Left kidney (tissue), 2 donors: ENCODE results near the gene ULK3. TPM values are rescaled to one million over a fixed set of nuclear protein-coding genes. Genes with fewer than 3 reads are reported as not detected.
A peak's percentile ranks its signal among the peaks of the same experiment; 100 is the strongest.

Experiments used
- DNase-seq: peaks from one replicate; pipeline ENCODE4 v3.0.0-alpha.2; 2013
- polyA plus RNA-seq: library from polyadenylated mRNA; unstranded; fragments of 120-200 nt; gene quantifications from one replicate; pipeline ENCODE4 v1.2.1, GENCODE V29; 2013; ENCODE audit not compliant: insufficient read length

ULK3 gene
- polyA plus RNA-seq, 1 donor: 32.5 TPM

DNA sequence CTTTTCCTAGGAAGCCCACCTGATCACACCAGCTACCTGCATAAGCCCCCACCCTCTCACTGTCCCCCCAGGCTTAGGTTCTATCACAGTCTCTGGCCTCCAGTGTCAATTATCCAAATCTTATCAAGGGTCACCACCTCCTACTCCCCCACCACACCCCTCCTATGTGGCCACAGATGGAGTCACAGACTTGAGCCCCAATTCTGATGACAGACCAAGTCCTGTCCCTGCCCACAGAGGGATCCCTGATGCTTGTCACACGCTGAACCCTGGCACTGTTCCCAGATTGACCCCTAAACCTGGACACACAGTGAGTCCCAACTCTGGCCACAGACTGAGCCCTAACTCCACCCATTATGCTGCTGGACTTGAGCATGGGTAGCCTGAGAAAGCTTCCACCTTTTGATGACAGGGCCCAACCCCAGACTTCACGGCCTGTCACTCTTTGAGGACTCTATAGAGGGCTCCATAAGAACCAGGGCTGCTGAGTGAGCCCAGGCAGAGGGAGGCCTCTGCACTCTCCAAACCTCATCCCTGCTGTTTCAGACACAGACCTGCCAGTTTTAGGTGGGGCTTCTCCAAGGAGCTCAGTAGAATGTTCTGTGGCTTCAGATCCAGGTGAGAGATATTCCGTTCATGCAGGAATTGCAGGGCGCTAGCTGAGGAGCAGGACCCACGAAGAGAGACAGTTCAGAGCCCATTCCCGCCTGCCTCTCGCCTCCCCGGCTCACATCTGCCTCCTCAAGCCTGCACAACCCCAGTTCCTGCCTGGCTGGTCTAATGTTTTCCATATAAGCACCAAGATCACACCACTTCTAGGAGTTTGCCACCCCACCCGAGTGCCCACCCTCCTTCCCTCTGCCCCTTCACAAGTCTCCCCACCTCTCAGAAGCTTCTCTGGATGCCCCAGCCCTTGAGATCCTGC lies 1.8 kb downstream of the ULK3 start:
- DNase-seq: no peak

DNA sequence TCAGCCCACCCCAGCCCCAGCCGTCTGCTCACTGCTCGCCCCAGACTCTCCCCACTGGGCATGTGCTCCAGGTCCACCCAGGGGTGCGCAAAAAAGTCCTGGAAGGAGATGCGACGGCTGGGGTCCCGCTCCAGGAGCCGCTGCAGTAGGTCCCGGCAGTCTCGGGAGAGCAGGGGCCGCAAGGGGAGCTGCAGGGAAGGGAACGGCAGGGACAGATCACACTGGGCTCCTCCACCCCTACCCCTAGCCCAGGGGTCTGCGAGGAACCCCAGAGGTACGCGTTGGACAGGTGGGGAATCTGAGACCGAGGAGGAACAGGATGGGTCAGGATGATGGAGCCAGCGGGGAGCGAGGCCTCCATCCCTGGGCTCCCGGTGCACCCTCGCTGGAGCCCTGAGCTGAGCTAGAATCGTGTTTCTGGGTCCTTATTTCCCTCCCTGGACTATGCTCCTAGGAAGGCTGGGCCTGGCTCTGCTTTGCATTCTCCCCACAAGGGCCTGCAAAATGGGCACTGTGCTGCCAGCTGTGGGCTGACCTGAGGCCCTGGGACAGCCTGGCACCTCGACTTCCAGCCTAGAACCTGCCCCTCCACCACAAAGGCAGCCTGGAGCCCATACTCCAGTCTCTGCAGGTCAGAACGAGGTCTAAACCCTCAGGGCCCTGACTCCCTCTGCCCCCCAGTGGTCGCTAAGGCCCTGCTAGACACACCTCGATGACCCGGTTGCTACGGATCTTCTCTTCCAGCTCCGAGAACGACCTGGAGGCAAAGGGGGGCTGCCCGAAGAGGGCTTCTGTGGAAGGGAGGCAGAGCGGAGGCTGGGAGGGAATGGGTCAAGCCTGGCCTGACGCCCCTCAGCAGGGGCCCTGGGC lies 3.2 kb downstream of the ULK3 start:
- DNase-seq: no peak

DNA sequence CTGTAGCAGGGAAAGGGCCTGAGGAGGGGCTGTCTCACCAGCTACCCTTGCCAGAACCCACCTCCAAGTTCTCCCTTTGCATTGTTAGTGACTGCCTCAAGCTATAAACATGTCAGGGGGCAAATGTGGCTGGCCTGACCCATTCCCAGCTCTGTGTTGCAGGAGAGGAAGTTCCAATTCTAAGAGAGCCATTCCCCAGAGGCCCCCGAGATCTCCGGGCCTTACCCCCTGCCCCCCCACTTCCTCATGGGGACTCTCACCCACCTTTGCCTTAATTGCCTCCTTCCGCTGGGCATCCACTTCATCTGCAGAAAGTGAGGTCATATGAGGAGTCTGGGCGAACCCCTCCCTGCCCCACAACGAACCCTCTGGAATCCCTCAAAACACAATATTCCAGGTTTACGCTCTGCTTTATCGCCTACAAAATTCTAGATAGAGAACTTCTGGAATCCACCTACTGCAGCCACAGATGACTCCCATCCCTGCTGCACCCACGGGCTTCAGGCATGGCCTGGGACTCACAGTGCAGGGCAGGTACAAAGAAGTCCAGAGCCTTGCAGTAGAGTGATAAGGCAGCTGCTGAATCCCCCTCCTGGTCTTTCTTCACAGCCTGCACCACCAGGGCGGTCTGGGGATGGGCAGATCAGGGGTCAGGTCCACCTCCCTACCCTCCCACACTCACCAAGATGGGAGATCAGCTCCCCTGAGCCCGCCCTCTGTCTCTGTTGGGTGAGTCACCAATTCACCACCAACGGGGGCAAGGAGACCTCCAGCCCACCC lies 4.0 kb downstream of the ULK3 start:
- DNase-seq: no peak

DNA sequence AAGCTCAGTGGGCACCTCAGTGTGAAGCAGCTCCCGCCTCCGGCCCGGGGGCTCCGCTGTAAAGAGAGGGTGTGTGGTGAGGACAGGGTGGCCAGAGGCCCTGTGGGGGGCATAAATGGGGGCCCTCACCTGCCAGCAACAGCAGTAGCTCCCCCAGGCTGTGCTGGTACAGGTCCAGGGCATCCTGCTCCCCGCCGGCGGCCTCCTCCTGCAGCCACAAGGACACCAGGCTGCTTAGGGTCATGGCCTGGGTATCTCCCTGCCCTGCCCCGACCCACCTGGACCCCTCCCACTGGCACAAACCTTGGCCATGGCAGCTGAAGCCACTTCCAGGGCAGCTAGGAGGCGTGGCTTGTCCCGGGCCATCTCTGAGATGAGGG lies 4.8 kb downstream of the ULK3 start:
- no peak for DNase-seq

DNA sequence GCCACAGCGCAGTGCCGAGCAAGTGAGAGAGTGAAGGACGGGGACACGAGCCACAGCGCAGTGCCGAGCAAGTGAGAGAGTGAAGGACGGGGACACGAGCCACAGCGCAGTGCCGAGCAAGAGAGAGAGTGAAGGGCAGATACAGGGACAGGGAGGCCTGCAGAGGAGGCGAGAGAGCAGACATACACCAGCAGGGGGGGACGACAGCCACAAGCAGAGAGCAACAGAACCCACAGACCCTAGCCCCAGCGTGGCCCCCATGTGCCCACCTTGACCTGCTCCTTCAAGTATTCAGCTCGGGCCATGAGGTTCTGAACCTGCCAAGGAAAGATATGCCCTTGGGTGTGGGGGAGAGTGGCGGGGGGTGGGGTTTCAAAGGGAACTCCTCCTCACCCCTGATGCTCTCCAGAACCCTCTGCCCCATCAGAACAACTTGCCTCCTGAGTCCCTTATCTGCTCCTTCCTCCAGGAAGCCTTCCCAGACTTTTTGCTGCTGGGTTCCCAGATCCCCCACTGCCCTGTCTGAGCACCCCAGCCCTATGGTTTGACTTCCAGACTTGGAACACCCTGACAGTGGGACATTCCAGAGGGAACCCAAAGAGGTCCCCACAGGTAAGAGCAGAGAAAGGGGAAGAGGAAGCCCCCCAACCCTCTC lies 5.3 kb downstream of the ULK3 start:
- DNase-seq: no peak

DNA sequence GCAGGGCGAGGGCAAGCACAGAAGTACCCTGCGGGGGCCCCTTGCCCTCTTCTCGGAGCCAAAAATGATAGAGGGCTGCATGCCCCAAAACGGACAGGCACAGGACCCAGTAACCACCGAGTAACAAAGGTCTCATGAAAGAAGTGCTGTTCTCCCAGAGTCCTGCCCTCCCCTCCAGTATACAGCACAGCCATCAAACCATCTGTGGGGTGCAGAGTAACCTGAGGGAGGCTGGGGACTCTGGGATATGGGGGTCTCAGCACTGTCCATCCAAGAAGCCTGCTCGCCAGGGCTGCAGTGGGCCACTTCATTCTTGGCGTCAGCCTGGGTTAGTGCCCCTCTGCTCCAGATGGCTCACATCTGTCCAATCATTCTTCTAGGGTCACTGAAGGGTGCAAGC lies 6.1 kb downstream of the ULK3 start:
- no peak for DNase-seq

DNA sequence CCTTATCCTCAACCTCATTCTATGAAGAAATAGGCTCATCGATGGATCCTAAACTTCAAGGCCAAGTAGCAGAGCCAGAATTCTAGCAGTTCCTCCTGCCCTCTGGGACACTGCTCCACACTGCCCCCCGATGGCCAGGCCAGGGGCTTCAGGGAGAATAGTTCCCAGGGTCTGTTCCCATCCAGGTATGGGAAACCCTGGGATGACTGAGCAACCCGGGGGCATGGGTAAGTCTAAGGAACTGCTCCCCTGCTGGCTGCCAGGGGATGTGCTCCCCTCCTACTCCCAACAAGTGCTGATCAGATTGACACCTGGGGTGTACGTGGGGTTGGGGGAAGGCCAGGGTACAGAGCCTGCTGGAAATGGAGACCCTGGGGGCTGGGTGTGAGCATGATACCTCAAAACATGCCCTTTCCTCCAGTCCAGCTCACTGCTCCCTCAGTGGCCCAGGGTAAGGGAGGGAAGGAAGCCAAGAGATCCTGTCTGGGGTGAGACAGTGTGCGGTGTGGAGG lies 7.6 kb downstream of the ULK3 start:
- DNase-seq: no peak

DNA sequence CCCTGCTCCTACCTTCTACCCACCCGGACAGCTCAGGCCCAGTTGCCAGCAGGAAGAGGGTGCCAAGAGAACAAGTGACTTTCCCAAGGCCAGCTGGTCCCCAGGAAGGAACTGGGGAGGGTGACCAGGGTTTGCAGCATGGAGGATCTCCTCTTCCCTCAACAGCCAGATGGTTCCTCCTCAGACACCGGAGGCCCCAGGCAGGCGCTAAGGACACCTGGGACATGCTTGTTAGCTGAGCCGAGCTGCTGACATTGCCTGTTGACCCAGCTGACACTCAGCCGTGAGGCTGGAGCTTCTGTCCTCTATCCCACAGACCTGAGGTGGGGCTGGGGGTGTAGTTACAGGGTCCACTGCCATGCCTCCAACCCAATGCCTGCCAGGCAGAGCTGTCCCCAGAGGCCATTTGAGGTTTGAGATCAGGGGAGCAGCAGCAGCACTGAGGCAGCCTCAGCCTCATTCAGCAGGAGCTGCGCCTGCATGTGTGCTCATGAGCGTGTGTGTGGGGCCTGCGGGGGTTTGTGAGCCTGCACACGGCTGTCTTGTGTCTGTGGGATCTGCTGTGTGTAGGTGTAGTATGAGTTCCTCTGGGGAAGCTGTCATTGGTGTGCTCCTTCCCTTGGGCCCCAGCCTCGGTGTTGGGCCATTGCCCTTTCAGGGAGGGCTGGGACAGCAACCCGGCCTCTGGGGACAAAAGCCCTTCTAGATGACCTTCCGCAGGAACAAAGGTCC lies 9.4 kb downstream of the ULK3 start:
- no peak for DNase-seq

DNA sequence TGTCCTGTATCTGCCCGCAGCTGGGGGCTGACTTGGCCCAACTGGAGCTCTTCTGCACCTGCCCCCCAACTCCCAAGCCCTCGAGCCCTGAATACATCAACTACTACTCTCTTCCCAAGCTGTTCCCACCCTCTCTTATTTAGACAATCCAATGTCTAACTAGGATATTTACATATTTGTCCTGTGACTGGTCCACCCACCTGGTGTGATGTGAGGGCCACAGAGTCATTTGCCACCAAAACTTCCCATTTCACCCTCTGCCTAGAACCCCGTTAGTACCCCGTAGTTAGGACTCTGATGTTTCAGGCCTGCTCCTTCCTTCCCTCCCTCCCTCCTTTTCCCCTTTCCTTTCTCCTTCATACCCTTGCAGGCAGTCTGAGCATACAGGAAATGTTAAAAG lies 10.1 kb downstream of the ULK3 start:
- no peak for DNase-seq

DNA sequence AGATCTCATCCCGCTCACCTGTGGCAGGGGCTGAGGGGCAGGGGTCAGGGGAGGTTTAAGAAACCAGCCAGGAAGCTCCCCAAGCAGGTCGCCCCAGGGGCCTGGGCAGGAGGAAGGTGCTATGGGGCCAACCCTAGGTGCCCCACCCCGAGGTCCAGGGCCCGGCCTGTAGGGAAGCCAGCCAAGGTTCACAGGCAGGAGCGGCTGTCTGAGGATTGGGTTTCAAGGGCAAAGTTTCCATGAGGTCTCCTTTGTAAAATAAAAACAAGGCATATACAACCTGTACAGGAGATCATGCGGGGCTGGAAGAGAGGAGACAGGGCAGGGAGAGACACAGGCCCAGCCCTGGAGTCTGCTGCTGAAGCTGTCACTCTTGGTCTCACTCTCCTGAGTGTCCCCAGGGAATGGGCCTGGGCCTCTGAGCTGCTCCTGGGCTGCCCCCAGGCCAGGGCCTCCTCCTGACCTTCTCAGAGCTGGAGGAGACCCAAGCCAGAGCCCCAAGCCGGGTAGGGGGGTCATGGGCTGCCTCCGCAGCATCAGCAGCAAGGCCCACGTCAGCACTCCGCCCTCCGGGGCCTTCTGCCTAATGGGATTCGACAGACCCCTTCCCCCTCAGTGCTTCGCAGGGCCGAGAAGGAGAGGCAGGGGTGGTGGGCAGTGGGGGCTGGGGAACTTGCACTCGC lies 11.0 kb downstream of the ULK3 start:
- DNase-seq: no peak

DNA sequence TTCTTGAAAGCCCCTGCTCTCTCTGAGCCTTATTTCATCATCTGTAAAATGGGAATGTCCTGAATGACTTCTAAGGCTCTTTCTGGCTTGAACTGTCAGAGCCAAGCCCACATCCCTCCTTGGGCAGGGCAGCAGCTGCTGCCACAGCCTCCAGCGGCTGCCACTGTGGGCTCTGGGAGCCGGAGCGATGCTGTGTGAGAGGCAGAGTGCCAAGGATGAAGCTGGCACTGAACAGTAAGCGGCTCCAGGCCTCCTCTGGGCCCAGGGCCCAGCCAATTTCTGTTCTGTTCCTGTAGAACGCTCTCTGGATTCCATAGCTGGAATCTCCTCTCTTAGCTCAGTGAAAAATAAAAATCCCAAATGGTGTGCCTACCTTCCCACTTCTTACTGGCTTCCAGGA lies 12.1 kb downstream of the ULK3 start:
- no peak for DNase-seq

DNA sequence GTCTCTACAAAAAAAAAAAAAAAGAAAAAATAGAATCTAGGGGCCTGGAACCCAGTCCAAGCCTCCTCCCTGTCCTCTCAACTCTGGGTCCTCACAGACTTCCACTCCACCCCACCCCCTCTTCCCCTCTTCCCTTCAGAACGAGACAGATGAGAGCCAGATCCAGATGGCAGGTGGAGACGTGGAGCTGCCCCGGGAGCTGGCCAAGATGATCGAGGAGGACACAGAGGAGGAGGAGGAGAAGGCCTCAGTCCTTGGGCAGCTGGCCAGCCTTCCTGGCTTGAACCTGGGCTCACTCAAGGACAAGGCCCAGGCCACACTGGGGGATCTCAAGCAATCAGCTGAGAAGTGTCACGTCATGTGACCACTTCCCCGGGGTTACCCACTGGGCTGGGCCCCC lies 13.0 kb downstream of the ULK3 start:
- no peak for DNase-seq

DNA sequence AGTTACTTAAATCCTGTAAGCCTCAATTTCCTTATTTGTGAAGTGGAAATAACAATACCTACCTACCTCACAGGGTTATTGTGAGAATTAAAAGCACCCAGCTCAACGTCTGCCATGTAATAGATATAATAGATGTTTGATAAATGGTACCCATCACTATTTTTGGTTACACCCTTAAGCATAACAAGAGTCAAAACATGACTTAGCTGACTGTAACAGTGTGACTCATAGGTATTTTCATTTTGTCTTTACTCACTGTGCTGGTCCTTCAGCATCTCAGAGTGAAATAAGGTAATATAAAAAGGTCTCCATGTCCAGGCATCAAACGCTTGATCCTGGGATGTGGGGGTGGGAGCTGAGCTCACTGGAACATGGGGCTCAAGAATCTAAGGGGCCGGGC lies 13.5 kb downstream of the ULK3 start:
- no peak for DNase-seq

DNA sequence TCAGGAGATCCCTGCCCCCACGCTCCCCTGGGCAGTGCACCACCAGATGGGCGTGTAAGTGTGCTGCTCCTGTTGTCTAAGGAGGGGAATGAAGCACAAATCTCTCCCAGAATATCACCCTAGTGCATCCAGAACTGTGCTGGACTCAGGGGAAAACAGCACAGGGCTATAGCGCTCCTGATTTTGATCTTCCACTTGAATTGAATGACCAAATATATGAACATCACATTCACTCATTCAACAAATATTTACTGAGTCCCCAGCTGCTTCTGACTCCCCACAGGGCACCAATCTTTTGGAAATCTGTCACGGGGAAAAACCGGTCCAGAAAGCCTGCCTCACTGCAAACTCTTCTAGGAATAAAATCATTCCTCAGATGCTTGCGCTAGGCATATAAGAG lies 14.1 kb downstream of the ULK3 start:
- no peak for DNase-seq

DNA sequence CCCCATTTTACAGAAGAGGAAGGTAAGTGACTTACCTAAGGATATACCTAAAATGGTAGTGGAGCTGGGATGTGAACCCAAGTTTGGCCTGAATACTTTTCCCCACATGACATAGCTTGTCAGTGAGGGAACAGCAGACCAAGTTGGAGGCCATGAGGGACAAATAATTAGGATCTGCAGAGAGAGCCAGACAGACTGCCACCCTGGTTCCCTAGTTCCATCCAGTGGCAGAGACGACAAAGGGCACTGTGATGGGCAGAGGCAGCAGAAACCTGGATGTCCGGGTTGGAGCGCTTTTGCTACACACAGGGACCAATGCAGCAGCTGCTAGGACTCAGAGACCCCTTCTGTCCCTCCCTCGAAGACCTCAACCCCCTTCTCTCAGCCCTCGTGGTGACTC lies 15.3 kb downstream of the ULK3 start:
- DNase-seq: no peak

DNA sequence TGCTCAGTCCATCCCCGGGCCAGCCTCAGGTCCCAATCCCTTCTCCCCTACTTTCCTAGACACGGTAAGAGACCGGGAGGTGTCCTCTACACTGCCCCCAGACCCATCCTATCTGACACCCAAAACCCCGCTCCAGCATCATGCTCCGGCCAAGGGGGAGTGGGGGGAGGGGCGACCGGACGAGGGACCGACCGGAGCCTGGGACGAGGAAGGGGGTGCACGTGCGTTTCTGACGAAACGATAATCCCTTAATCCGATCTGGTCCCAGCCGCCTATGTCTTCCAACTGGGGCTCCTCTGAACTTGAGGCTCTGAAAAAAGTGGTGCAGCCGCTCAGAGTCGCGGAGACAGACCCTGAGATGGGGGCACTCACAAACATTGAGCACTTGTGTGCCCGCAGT lies 16.0 kb downstream of the ULK3 start:
- no peak for DNase-seq

DNA sequence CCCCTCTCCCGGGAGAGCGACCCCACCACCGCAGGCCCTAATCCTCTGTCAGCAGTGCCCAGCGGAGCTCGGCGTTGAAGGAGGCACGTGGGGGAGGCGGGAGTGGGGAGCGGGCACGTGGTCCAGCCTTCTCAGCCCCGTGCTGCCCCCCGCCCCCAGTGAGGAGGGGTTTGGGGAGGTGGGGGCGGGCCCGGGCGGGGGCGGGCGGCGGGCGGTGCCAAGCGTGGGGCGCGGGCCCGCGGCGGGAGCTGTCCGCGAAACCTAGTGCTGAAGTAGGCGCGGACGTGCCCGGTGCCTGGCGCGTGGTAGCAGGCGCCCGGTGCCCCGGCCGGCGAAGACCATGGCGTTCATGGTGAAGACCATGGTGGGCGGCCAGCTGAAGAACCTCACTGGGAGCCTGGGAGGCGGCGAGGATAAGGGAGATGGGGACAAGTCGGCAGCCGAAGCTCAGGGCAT lies 16.6 kb downstream of the ULK3 start, which contains the start of gene CPLX3:
CPLX3 (plus strand) TSS at position 264 of the 456 bp plus-strand sequence; CDS start at position 341, 77 bp downstream.
- DNase-seq: peak; percentile 46

DNA sequence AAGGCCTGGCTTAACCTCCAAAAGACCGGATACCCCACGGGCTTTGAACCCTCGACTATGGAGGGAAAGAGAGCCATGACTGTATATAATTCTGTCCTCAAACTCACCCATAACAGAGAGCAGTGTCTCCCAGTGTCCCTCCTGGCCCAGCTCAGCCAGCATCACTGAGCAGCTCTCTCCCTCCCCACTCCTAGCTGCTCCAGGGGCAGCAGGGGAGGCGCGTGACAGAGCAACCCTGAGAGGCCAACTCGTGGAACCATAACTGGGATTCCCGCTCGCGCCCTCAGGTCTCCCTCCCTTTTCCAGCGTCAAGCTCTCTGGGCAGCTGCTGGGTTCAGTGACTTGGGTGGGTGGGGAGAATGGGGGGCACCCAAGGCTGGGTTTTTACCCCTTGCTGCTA lies 17.1 kb downstream of the ULK3 start:
- no peak for DNase-seq

DNA sequence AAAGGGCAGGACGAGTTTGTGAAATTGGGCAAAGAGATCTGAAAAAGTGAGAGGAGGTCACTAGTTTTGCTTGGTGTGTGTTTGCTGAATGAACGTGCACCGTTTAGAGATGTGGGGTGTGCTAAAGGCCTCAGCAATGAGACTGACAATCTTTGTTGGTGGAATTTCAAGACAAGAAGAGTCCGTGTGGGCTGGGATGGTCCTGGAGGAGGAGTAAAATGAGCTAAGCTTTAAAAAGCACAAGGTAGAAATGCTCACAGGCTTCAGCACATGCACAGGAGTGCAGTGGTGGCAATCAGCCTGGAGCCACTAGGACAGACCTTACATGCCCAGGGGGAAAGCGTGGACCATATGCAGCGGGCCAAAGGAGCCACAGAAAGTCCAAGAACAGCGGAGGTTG lies 18.0 kb downstream of the ULK3 start:
- no peak for DNase-seq

DNA sequence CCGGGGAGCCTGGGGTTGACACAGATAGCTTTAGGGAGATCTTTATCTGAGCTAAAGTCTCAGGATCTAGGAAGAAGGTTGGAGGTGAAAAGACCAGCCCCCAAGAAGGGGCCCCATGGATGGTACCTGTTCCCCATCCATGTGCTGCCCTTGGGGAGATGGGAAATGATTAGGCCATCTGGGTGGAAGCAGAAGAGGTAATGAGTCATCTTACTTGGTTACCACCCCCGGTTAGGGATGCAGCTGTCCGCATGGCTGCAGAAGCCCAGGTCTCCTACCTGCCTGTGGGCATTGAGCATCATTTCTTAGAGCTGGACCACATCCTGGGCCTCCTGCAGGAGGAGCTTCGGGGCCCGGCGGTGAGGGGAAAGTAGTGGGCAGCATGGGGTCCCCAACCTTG lies 19.6 kb downstream of the ULK3 start:
- no peak for DNase-seq
